ENCODE data around the gene BLMH.

DNA sequence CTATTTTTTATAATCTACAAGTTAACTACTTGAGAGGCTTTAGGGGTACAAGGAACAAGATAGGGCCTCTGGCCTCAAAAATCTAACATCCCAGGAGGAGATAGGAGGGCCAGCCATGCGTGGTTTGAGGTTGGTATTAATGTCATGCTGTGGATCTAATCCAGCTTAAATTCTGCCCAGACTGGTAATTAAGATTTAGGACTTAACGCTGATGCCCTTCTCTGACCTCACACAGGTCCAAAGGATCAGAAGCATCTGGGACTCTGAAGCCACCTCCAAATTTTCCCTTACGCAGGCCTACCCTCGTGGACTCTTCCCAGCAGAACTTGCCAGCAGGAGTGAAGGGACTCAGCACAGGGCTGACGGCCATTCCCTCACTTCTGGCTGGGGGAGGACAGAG is 71.3 kb downstream of the BLMH start:
- TF ChIP-seq NFRKB (IDR thresholded peaks at IDR 0.05) (no peak), ZNF384 (IDR thresholded peaks at IDR 0.05) (no peak), HDGF (IDR thresholded peaks at IDR 0.05; ENCODE audit: borderline replicate concordance) (no peak), FOXM1 (IDR thresholded peaks at IDR 0.05; ENCODE audit: borderline replicate concordance) (no peak), TARDBP (IDR thresholded peaks at IDR 0.05) (no peak), SUZ12 (IDR thresholded peaks at IDR 0.05) (no peak), ELF4 (IDR thresholded peaks at IDR 0.05) (no peak), FOXK2 (IDR thresholded peaks at IDR 0.05) (no peak), L3MBTL2 (conservative IDR thresholded peaks at IDR 0.05) (no peak), LEF1 (IDR thresholded peaks at IDR 0.05; ENCODE audit: borderline replicate concordance) (no peak), BHLHE40 (IDR thresholded peaks at IDR 0.05; ENCODE audit: borderline replicate concordance) (no peak), SP1 (IDR thresholded peaks at IDR 0.05) (no peak), FOXA1 (IDR thresholded peaks at IDR 0.05) (no peak)
